HG03521 (cell line): ENCODE data around the gene TNFAIP3.

ENCODE experiments used
- ATAC-seq: cut with Tn5 transposase; IDR thresholded peaks from one replicate; pipeline ENCODE4 v1.9.1; 2021; ENCODE audit warnings: mild to moderate bottlenecking, moderate library complexity; ENCODE audit not compliant: unreplicated experiment

The TNFAIP3 gene

GRCh38 chr6:137894779-137895385 is 27.8 kb downstream of the TNFAIP3 start:
- ATAC-seq, result no peak

- no peak for ATAC-seq
These were observed 29.6 kb downstream of the TNFAIP3 start for GRCh38 chr6:137896647-137897046.

- no peak for ATAC-seq
These were observed 33.8 kb downstream of the TNFAIP3 start for GRCh38 chr6:137900815-137901214.

GRCh38 chr6:137901454-137901853 is 34.4 kb downstream of the TNFAIP3 start:
- ATAC-seq, result no peak

GRCh38 chr6:137902699-137903098 is 35.6 kb downstream of the TNFAIP3 start:
- ATAC-seq, result no peak

- no peak for ATAC-seq
These were observed 36.3 kb downstream of the TNFAIP3 start for GRCh38 chr6:137903274-137903932.

- peak; percentile 66 for ATAC-seq
These were observed 37.1 kb downstream of the TNFAIP3 start for GRCh38 chr6:137903933-137904821.

GRCh38 chr6:137904822-137905617 is 38.0 kb downstream of the TNFAIP3 start:
- peak; percentile 20 for ATAC-seq

GRCh38 chr6:137906020-137906472 is 39.0 kb downstream of the TNFAIP3 start:
- no peak for ATAC-seq

- ATAC-seq, result no peak
These were observed 40.1 kb downstream of the TNFAIP3 start for GRCh38 chr6:137907170-137907569.

- ATAC-seq, result no peak
These were observed 42.5 kb downstream of the TNFAIP3 start for GRCh38 chr6:137909533-137909932.

- no peak for ATAC-seq
These were observed 43.4 kb downstream of the TNFAIP3 start for GRCh38 chr6:137910424-137910834.

- ATAC-seq, result no peak
These were observed 43.9 kb downstream of the TNFAIP3 start for GRCh38 chr6:137910843-137911456.

GRCh38 chr6:137911675-137912191 is 44.7 kb downstream of the TNFAIP3 start:
- ATAC-seq, result peak; percentile 51

- no peak for ATAC-seq
These were observed 45.8 kb downstream of the TNFAIP3 start for GRCh38 chr6:137912813-137913212.

- no peak for ATAC-seq
These were observed 46.4 kb downstream of the TNFAIP3 start for GRCh38 chr6:137913434-137913833.

GRCh38 chr6:137913996-137914529 is 47.0 kb downstream of the TNFAIP3 start:
- ATAC-seq, result no peak

GRCh38 chr6:137914530-137915193 is 47.6 kb downstream of the TNFAIP3 start:
- ATAC-seq, result no peak

- ATAC-seq, result no peak
These were observed 48.7 kb downstream of the TNFAIP3 start for GRCh38 chr6:137915790-137916189.
